K562 (cell line): ENCODE results near the gene KCND1. TPM values are rescaled to one million over a fixed set of nuclear protein-coding genes. Genes with fewer than 3 reads are reported as not detected.

Experiments
- ATF1 ChIP-seq, 2 experiments: fragments of 450-650 bp in 1 of 2; IDR thresholded peaks; 2 replicates each; pipeline ENCODE4 v1.6.1; 2016; ENCODE audit warnings: missing compliant biosample characterization in 1 of 2, missing genetic modification characterization in 1 of 2
- C11orf30 ChIP-seq: fragments of 450-650 bp; IDR thresholded peaks from 2 replicates; pipeline ENCODE4 v1.6.1; 2016; ENCODE audit warnings: low read depth, mild to moderate bottlenecking
- DPF2 ChIP-seq: fragments of 450-650 bp; IDR thresholded peaks from 2 replicates; pipeline ENCODE4 v1.6.1; 2016
- MAFF ChIP-seq: IDR thresholded peaks from 2 replicates; pipeline ENCODE4 v1.6.1; 2012; ENCODE audit warnings: low read length, improper control_type of control experiment
- RBM22 ChIP-seq: fragments of 200-400 bp; formaldehyde crosslinking; IDR thresholded peaks from 2 replicates; pipeline ENCODE4 v1.6.1; 2018; ENCODE audit warnings: low read length, low read depth; ENCODE audit not compliant: poor library complexity, severe bottlenecking
- THAP7 ChIP-seq: fragments of 250-450 bp; sonication (Bioruptor Pico); IDR thresholded peaks from 2 replicates; pipeline ENCODE4 v1.5.0; 2021
- ZBTB40 ChIP-seq, 2 experiments: fragments of 450-650 bp in 1 of 2; sonication (generic) in 1 of 2; formaldehyde crosslinking in 1 of 2; IDR thresholded peaks; 2 replicates each; pipeline versions ENCODE4 v1.7.1 to v1.9.0; 2016 to 2022; ENCODE audit warnings: inconsistent platforms in 1 of 2, mild to moderate bottlenecking in 1 of 2, missing genetic modification reagents in 1 of 2
- ZC3H8 ChIP-seq: fragments of 450-650 bp; IDR thresholded peaks from 2 replicates; pipeline ENCODE4 v1.6.1; 2017
- ZNF780A ChIP-seq: fragments of 250-450 bp; sonication (Bioruptor Pico); IDR thresholded peaks from 2 replicates; pipeline ENCODE4 v1.5.0; 2021; ENCODE audit warnings: mild to moderate bottlenecking
- ZZZ3 ChIP-seq: fragments of 450-650 bp; IDR thresholded peaks from 2 replicates; pipeline ENCODE4 v1.6.1; 2016; ENCODE audit warnings: antibody characterized with exemption, mild to moderate bottlenecking, moderate library complexity
- polyA plus RNA-seq, 8 experiments: library from polyadenylated mRNA; depleted of rRNA in 4 of 8; stranded (reverse) in 5 of 8; unstranded in 3 of 8; fragments of >200 nt; fragmentation: Nextera tagmentation in 2 of 8; fragmentation: Illumina TruSeq in 1 of 8; extraction: Ambion mirVana in 2 of 8; extraction: Trizol in 1 of 8; gene quantifications; 2 replicates each; pipeline versions ENCODE4 v1.2.1 to v1.2.3, GENCODE V29; 2011 to 2014; ENCODE audit warnings: inconsistent platforms in 1 of 8, missing spikeins in 1 of 8
- total RNA-seq, 7 experiments: library from RNA; depleted of rRNA in 6 of 7; stranded (reverse); fragments of >200 nt in 6 of 7; fragmentation: Illumina TruSeq in 2 of 7; extraction: Trizol in 2 of 7; gene quantifications; 2 replicates each; pipeline versions ENCODE4 v1.2.1 to v1.2.3, GENCODE V29; 2011 to 2021; ENCODE audit warnings: low replicate concordance in 1 of 7
- TF ChIP-seq, protein P1 (sequence below), 2 experiments: fragments of 450-650 bp in 1 of 2; sonication (generic) in 1 of 2; formaldehyde crosslinking; conservative IDR thresholded peaks; 2 replicates each; pipeline versions ENCODE4 v1.4.0 to v1.8.1; 2020 to 2022; ENCODE audit warnings: mild to moderate bottlenecking in 1 of 2, missing genetic modification reagents in 1 of 2
- TF ChIP-seq, protein P2 (sequence below): fragments of 450-650 bp; IDR thresholded peaks from 2 replicates; pipeline ENCODE4 v1.6.1; 2016; ENCODE audit warnings: borderline replicate concordance
- TF ChIP-seq, protein P3 (sequence below): sonication (generic); formaldehyde crosslinking; IDR thresholded peaks from 2 replicates; pipeline ENCODE4 v1.9.0; 2022; ENCODE audit warnings: mild to moderate bottlenecking, missing genetic modification reagents

Gene KCND1
- total and polyA plus RNA-seq, 9 of the 15 experiments (the other 6 are each of a cell fraction or from before 2014, with no cell fraction given), result 0.06 to 0.83 (median 0.39) TPM; not detected in 1

DNA sequence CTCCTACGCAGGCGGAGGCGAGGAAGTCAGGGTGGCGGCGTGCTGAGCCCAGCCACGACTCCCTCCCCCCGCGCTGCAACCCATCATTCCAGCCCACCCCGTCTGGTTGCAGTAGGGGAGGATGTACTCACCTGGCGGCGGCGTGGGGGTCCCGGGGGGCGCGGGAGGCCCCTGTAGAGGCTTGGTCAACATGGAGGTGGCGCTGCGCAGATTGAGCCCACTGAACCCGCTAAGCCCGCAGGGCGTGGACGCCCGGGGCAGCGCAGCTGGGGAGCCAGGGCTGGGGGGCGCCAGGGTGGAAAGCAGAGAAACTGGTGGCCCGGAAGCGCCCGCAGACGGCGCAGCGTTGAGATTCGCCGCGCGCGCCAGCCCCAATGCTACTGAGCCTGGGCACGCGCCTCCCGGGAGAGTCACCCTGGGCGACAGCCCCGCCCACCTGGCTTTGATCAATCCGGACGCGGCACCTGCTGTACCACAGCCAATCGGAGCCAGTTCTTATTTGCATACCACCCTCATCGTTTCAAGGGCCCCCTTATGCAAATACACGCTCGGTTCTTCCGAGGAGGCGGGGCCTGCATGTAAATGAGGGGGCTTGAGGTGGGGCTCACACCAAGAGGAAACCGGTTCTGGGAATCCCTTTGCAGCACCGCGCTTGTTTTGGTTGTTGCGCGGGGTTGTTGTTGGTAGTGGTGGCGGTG is 52.9 kb downstream of the KCND1 start, which contains the start of gene PIM2 (continued):
- TF ChIP-seq ZBTB40 (IDR thresholded peaks at IDR 0.05) (no peak; the same call in 1 of the 2 replicates), ZBTB40 (CRISPR knock-in tag; IDR thresholded peaks at IDR 0.05) (no peak), ZC3H8 (no peak), ZNF780A (CRISPR knock-in tag) (no peak), RBM22 (peak; percentile 61), C11orf30 (no peak), DPF2 (no peak), THAP7 (no peak), MAFF (no peak), ZZZ3 (no peak), ATF1 (CRISPR knock-in tag; IDR thresholded peaks at IDR 0.05) (no peak; the same call in 1 of the 2 replicates), ATF1 (tag; IDR thresholded peaks at IDR 0.05) (peak; percentile 37; the same call in 1 of the 2 replicates)
- TF ChIP-seq, protein P1, sequence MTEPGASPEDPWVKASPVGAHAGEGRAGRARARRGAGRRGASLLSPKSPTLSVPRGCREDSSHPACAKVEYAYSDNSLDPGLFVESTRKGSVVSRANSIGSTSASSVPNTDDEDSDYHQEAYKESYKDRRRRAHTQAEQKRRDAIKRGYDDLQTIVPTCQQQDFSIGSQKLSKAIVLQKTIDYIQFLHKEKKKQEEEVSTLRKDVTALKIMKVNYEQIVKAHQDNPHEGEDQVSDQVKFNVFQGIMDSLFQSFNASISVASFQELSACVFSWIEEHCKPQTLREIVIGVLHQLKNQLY (CRISPR knock-in tag; conservative IDR thresholded peaks at IDR 0.05), result no peak
- TF ChIP-seq, protein P2, sequence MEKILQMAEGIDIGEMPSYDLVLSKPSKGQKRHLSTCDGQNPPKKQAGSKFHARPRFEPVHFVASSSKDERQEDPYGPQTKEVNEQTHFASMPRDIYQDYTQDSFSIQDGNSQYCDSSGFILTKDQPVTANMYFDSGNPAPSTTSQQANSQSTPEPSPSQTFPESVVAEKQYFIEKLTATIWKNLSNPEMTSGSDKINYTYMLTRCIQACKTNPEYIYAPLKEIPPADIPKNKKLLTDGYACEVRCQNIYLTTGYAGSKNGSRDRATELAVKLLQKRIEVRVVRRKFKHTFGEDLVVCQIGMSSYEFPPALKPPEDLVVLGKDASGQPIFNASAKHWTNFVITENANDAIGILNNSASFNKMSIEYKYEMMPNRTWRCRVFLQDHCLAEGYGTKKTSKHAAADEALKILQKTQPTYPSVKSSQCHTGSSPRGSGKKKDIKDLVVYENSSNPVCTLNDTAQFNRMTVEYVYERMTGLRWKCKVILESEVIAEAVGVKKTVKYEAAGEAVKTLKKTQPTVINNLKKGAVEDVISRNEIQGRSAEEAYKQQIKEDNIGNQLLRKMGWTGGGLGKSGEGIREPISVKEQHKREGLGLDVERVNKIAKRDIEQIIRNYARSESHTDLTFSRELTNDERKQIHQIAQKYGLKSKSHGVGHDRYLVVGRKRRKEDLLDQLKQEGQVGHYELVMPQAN, result peak; percentile 55; the same call in 1 of the 2 replicates
- TF ChIP-seq, protein P3, sequence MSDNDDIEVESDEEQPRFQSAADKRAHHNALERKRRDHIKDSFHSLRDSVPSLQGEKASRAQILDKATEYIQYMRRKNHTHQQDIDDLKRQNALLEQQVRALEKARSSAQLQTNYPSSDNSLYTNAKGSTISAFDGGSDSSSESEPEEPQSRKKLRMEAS (CRISPR knock-in tag), result peak; percentile 46; the same call in 1 of the 2 replicates
